GM18519 (cell line): ENCODE results near the gene PDE4D.

Experiments used
- ATAC-seq: cut with Tn5 transposase; IDR thresholded peaks from one replicate; pipeline ENCODE4 v1.9.1; 2021; ENCODE audit warnings: mild to moderate bottlenecking, moderate library complexity; ENCODE audit not compliant: unreplicated experiment, low FRiP score

The PDE4D gene

DNA sequence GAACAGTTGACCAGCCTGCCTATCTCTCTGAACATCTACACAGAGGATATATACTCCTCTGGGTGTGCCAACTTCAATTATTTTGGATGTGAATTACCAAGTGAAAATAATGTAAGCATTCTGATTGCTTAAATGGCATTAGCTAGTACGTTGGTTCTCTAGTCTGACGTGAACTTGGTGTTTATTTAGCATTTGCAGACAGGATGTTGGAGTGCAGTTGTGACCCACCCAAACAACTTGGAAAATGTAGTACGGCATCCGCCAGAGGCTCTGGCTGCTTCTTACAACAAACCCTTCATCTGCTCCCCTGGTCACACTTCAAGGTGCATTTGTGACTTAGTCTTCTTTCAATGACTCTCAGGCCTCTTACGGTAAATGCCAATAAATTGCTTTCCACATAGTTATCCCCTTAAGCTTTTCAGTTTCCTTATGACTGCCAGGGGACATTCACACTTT, 616.6 kb downstream of the PDE4D start:
- ATAC-seq = no peak

DNA sequence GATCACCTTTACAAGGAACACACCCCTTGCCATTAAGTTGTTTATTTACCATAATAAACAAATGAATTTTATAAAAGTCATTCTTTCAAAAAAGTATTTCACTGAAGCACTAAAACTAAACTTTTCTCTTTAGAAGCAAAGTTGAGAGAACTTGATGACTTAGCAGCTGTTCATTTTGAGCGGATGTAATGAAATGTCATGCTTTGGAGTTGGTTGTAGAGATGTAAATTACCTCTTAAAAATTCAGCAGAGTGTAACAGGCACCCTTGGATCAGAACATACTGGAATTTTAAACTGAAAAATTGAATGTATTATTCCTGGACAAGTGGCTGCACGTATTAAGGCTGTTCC, 617.2 kb downstream of the PDE4D start:
- ATAC-seq = no peak

DNA sequence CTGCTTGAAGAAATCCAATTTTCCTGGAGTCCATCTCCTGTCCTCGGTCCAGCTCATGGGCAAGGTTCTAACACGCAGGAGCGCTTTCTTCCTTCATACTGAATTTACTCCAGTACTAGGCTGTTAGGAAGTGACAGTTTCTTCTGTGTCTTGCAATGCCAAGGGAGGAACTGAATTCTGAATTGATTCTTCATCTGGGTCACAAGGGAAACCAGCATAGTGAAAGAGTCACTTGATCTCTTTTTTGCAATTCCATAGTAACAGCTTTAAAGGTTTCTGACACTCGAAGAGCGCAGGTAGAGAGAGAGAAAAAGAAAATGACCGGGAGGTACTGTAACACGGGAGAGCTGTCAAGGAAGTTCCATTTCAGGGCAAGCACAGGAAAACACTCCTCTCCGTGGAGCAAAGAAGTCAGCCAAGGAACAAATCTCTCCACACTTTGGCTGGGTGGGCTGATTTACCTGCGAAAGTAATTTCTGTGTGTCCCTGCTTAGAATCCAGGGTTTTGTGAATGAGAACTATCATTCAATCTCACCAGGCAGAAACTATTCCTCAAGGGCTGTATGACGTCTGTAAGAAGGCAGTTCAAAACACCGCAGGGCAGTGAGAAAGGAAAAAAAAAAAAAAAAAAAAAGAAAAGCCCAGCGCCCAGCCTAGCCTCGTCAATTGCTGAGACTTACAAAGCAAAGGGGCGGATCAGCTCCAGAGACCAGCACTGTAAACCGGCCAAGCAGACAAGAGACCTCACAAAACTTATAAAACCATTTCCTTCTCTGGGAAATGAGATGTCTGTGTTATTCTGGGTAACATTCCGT, 617.8 kb downstream of the PDE4D start:
- ATAC-seq = no peak

DNA sequence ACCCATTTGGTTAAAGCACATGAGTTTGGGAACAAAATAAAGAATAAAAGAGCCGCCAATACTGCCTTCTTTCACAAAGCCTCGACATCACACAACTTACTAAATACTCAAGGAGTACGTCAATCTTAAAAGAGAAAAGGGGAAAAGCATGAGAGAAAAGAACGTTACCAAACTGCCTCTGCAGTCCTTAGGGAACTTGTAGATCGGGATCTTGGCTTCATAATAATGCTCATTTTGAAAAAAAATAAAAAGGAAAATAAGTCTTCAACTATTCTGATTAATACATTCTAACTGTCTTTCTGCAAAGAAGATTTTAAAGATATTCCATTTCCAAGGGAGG, 618.4 kb downstream of the PDE4D start:
- ATAC-seq = no peak

DNA sequence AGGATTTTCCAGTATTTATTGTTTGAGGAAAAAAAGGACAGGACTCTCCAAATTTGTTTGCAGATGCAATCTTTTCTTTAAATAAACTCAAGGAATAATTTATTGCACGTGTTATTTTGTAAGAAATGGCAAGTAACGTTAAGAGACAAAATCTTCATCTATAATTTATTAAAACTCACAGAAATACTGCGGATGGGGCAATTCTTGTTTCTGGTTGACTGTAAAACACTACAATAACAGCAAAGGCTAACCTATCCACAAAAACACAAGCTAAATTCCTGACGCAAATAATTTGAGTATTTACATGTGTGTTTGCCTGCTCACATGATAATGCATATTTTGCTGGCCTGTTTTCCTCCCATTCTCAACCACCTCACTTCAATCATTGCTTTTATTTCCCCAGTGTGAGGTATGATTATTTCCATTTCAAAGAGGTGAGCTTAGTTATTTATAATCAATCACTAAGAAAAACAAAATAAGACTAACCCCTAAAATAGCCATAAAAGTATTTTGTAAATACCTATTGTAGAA, 619.4 kb downstream of the PDE4D start:
- no peak for ATAC-seq

DNA sequence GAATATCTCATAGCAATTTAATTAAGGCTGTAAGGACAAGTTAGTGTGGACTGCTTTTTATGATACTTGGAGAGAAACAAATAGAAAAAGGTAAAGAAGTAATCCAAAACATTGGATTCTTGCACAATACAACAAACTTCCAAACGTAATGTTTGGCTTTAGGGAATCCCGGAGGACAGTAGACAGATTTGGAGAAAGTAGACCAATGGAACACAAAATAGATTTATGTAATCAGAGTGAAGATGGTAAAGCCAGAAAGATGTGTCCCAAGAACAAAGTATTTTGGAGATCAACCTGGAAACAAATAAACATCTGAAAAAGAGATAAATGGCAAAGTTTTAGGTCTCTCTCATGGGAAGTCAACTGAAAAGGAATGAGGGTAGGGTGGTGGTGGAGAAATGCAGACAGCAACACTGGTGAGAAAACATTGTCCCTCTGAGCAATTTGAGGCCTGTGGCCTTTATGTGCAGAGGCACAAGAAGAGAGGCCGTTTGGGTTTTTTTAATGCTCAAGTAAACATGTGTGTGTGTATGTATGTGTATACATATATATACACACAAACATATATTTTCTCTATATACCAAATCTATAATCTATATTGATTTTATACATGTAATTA, 620.6 kb downstream of the PDE4D start:
- no peak for ATAC-seq

DNA sequence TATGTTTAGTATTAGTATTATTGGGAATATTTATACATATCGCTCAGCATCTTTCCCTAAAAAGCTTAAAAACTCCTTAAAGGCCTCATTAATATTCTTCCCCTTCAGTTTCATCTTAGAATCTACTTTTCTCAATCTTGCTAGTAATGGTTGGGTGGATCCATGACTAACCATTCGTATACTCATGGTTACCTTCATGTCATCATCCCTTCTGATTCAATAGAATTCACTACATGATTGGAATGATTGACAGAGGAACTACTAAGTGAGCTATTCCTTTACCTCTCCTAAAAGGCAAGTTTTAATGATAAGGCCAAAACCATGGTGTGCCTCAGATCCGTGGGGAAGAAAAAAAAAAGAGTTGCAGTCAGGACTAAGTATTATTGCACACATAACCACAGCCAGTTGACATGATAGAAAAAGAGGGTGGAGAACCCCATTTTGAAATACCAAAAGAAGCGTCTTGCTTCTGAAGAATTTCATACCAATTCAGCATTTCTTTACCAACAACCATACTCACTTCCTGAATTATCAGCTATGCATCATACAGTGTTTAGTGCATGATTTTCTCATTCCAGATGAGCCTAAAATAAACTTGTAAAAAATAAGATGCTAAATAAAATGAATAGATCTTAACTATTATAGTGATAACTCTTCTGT, 624.6 kb downstream of the PDE4D start:
- ATAC-seq = no peak

DNA sequence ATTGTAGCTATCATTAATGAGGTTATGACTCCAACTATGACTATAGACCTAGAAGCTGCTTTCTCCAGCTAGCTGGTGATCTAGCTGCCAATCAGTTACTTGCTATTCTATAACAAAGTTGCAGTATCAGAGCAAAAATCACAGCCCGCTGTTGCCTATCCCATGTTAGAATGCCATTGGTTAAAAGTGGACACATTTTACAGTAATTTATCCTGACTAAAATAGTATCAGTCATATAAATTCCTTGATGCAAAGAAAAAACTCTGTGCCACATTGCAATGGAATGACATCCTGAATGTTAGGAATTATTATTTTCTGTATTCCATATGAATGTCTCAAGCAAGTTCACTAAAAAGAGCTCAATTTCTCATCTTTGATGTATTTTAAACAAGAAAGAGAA, 626.5 kb downstream of the PDE4D start:
- no peak for ATAC-seq

DNA sequence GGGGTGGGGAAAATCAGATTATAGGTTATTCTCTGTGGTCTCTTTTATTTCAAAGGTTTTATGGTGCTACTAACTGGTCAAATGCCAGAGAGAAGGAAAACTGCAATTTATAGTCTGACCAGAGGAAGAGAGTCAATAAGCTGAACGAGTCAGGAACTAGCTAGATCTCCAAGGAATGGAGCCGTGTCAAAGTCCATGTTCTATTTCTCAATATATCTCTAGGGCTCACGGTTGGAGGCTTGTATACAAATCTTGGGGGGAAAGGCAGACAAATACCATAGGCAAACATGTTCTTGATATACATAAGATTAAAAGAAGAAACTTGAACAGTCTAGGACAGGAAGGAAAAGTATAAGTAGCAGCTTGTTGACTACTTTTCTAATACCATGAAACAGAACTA, 627.1 kb downstream of the PDE4D start:
- no peak for ATAC-seq

DNA sequence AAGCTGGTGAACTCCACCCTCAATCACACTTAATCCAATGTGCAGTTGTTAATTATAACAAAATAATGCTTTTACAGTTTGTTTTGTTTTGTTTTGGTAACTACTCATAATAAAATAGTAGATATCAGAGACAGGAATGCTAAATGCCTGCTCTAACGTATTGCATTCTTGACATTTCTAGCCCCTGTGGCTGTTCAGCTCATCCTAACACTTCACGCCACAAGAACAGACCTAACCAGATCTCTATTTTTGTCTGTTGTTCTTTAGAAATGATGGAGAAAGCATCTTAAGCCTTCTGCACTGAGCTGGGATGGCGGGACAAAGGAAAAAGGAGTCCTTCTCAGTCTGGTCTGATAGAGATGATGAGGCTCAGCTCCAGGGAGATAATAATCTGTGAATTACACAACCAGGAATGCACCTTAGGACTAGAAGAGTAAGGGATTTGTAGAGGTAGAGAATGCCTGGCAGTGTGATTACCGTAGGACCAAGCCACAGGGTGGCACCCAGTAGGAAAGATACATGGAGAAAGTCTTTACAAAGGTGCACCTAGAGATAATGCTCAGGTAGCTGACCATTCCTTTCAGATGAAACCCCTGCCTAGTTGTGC, 628.8 kb downstream of the PDE4D start:
- no peak for ATAC-seq

DNA sequence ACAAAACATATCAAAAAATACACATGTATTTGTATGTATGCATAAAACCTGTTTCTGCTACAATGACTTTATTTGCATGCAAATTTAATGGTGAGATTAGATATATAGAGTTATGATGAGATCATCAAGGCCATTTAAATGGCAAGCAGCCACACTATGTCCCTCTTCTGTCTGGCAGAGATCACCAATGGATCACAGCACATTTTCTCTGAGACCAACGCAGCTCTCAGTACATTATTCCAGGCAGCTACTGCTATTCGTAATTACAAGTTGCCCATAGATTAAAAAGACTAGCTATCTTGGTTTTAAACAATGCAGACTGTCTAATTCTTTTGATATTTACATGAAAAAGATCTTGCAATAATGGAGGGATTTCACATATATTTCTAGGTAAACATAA, 629.5 kb downstream of the PDE4D start:
- ATAC-seq = no peak

DNA sequence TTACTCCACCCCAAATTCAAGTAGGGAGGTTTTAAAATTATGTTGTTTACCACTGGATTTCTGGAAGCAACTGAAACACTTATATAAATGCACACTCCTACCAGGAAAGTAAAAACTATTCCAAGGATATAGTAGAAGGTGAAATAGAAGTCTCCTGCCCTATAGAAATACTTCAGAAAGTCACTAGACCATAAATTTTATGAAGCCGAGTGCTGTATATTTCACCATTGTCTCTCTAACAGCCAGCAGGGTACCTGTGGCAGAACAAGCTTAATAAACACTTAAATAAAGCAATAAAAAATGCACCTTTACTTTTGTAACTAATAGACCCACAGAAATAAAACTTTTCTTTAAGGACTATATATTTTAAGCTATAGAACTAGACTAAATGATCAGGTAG, 631.6 kb downstream of the PDE4D start:
- ATAC-seq = no peak

DNA sequence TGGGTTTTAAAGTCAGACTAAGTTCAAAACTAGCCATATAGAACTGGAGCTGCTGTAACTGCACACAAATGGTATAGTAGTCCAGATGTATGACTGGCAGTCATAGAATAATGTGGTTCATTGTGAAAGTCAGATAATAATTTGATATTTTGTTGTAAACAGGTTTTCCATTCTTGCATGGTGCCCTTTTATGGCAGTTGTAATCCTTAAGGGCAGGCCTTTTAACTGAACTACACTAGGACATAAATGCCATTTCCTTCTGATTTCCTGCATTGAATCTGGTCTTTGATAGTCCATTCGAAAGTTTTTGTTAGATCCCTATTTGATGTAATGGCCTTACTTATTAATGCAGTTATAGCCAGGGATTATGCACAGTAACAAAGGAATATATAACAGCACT, 632.6 kb downstream of the PDE4D start:
- no peak for ATAC-seq

DNA sequence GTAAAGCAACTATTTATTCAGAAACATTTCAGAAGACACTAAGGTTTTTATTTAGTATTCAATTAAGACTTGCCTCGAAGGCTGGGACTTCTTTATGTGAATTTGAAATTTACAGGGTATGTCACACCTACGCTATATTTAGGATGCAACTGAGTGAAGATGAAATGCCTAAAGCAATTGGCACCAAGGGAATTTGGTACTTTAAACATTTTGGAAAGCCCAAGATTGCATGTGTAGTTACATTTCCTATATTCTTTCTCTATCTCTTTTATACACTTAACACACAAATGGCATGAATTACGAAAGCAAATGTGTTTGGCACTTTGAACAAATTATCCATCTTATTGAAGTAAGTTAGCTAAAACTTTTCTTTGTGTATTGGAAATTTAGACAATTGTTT, 633.3 kb downstream of the PDE4D start:
- no peak for ATAC-seq

DNA sequence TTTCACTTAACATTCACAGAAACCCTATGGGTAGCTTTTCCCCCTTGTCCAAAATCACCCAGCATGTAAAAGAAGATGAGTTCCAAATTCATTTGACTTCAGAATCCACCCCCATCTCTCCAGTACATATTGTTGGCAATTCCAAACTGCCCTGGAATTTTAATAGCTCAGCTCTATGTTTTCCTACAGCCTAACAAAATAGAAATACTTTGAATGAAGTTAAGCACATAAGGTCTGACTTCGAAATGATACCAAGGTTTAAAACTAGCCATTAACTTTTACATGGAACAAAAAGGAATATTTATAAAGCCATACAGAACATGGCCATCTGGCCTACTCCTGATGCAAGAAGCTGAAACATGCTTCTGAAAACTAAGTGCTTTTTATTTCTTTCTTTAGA, 634.3 kb downstream of the PDE4D start:
- no peak for ATAC-seq

DNA sequence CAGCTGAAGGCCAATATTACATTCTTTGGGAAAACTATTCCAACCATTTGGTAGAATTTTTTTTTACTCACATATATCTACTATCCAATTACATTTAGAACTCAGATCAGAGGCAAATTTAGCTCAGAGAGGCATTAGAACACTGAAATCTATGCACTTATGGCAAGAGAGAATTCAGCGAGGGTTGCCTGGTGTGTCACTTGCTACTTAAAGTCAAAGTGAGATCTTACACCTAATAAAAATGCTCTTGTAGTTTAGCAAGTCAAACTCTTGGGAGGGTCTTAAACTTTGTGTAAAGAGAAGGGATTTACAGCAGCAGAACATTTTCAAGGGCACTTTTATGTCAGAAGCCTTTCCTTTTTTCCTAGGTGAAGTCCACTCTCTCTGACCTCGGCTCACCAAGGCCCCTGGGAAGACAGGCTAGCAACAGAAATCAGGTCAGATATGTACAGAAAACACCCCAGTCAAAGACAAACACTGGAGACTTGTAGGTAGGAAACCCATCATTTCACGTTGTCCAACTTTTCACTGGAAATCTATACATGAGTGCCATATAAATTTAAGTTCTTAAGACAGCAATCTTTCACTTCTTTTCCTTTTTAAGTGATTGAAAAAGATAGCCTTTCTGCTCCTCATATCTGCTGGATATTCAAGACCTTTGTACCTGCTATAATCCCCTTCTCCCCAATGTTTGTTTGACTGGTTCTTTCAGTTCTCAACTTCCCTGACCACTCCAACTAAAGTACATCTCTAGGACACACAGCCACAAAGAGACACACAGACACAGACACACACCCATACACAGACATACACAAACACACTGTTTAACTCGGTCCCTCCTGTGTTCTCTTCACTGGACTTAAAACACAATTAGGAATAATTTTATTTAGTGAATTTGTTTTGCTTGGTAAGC, 635.8 kb downstream of the PDE4D start:
- ATAC-seq = no peak

DNA sequence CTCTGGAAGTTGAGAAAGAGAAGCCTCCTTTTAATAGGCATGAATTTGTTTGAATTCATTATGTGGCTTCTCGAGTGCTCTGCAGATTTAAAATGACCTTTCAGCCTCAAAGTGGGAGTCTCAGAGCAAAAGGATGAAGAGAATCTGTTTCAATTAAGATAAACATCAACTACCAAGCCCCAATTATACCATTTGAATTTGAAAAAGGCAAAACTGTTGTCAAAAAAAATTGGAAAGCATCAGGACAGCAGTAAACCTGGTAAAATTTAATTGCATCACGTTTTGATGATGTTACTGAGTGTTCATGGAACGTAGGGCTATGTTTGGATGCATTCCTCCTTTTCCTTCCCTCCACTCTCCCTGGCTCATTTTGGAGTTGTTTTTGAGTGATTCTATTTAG, 637.2 kb downstream of the PDE4D start:
- no peak for ATAC-seq

DNA sequence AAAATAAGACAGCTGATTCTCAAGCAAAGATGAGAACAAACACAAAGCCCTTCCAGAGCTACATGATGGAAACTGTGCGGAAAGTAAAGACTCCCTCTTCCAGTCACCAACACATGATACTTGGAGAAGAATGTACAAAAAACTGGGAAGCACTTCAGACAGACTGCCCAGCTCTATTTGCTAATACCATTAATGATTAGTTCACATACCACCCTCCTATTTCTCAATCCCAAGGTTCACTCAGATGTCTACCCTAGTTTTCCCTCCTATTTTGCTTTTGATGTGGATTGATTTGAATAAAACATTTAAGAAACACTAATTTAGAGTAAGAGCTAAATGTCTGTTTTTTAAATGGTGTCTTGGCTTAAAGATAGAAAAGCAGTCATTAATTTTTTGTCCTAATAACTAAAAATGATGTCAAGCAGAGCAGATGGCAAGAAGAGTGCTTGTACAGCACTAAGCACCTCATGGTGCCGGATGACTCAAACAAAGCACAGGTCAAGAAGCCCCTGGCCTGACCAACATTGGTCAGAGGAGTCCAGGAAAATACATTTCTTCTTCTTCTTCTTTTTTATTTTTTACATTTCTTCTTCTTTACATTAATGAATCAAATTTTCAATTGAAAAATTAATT, 639.4 kb downstream of the PDE4D start:
- ATAC-seq = no peak

DNA sequence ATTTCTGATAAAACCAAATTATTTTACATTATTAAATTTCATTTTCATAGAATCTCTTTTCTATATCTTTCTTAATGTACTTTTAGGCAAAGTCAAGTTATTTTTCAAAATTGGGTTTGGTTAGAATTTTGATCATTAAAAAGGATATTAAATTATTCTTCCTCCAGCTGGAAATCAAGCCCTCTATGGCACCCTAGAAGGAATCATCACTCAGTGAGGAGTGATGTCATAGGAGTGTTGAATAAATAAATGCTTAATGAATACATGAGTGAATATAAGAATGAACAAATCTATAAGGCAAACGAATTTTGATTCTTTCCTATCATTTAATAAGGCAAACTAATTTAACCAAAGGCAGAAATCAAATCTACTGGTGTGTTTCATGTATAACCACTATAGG, 639.9 kb downstream of the PDE4D start:
- ATAC-seq = no peak

DNA sequence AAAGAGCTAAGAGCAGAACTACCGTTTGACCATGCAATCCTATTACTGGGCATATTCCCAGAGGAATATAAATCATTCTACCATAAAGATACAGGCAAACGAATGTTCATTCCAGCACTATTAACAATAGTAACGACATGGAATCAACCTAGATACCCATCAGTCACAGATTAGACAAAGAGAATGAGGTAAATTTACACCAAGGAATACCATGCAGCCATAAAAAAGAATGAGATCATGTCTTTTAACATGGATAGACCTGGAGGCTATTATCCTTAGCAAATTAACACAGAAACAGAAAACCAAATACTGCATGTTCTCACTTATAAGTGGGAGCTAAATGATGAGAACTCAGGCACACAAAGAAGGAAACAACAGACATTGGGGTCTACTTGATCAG, 641.9 kb downstream of the PDE4D start:
- ATAC-seq = no peak
